ENCODE data around the gene ANKEF1.
"Not testable (repeated sequence)": the region's sequence is repeated elsewhere in the genome, so short reads cannot be mapped to it uniquely, and the experiment has no call there.

The ANKEF1 gene

GRCh38 chr20:10034717-10035571 lies at the start of gene ANKEF1:
Gene ANKEF1 (plus strand): TSS chr20:10034987. CDS start chr20:10038302, 3,315 bp downstream.
- DNase-seq: peak; percentile 52

DNA sequence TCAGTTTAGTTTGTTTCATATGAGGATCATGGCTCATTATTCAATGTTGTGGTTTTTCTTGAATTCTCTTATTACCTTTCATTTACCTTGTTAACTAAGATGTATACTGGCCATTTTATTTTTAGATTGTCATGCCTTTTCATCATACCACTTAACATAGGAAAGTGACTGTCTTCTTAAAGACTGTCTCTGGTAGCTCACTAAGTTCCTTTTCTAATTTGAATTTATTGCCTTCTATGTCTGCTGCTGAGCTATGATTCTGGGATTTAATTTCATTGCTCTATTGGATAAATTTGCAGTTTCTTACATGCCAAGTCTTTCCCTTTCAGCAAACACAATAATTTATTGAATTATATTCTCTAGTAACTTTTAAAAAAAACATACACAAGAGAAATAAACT lies 49.5 kb upstream of the ANKEF1 start:
- DNase-seq: no peak

- no peak for DNase-seq
Observed at GRCh38 chr20:9985773-9986172, 49.0 kb upstream of the ANKEF1 start.

GRCh38 chr20:9989066-9989724 lies 45.6 kb upstream of the ANKEF1 start:
- DNase-seq: no peak

DNA sequence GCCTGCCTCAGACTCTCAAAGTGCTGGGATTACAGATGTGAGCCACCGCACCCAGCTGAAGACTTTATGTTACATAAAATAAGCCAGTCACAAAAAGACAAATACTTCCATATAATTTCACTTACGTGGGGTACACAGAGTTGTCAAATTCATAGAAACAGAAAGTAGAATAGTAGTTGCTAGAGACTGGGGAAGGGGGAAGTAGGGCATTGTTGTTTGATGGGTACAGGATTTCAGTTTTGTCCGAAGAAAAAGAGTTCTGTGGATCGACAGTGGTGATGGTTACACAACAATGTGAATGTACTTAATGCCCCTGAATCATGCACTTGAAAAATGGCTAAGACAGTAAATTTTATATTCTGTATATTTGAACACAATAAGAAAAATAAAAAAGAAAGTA lies 41.6 kb upstream of the ANKEF1 start:
- DNase-seq: no peak

DNA sequence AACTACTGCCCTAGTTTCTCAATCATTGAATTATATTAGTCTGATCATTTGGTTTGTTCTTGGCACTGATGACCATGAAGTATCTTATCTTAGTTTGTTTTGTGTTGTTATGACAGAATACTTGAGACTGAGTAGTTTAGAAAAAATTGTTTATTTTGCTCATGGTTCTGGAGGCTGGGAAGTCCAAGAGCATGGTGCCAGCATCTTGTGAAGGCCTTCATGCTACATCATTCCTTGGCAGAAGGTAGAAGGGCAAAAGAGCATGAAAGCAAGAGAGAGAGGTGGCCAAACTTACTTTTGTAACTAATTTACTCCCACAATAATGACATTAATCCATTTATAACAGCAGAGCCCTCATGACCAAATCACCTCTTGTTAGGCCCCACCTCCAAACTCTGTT lies 40.1 kb upstream of the ANKEF1 start:
- no peak for DNase-seq

- DNase-seq: no peak
Observed at GRCh38 chr20:9995510-9996272, 39.1 kb upstream of the ANKEF1 start.

- DNase-seq: no peak
Observed at GRCh38 chr20:9996944-9997343, 37.8 kb upstream of the ANKEF1 start.

- DNase-seq: no peak
Observed at GRCh38 chr20:9999645-10000044, 35.1 kb upstream of the ANKEF1 start.

DNA sequence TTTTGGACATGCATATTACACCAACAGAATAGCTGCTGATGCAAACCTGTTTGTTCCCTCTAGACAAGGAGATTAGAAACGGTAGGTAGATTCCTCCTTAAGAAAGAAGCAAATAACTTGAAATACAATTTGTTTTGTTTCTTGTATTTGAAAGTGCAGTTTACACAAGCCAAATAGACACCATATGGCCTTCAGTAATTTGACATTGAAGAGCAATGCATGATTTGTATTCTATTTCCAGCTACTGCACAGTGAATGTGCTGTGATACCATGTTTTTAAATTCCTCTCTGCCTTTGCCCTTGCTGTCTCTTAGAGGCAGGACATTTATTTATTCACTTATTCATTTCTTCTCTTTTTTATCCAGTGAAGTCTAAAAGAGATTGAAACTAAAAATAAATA lies 31.9 kb upstream of the ANKEF1 start:
- no peak for DNase-seq

DNA sequence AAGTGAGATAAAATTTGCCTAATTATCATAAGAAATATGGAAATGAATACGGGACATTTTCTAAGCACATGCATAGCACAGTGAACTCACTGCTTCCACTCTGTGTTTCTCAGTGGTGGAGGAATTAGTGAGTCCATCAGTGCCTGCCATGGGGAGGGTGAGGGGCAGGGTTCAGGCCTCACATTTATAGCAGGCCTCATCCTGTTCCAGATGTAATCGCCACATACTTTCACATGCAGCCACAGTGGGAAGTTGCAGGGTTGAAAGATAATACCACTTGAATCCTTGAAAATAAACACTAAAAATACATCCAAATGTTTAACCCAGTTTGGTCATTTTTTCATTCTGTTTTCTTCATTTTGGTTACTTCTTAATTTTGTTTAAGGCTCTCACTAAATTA lies 29.9 kb upstream of the ANKEF1 start:
- DNase-seq: no peak

DNA sequence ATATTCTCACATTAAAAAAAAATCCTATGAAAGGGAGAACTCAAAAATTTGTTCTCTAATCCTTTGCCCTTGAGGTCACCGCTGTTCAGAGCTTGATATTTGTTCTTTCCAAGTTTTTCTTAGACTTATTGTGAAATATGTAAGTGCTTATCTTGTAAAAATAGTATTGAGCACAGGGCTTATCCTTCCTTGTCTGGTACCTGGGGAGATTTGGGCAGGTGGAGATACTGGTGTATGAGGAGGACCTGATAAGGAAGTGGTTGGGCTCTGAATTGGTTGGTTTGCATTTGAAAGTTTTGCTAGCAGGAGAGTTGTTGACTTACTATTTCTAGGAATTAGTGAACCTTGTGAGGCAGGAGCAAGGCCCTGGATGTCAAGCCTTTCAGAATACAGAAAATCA lies 28.9 kb upstream of the ANKEF1 start:
- DNase-seq: no peak

GRCh38 chr20:10006447-10007090 lies 28.2 kb upstream of the ANKEF1 start:
- DNase-seq: no peak

GRCh38 chr20:10007158-10007557 lies 27.6 kb upstream of the ANKEF1 start:
- DNase-seq: no peak

GRCh38 chr20:10007747-10008146 lies 27.0 kb upstream of the ANKEF1 start:
- DNase-seq: no peak

DNA sequence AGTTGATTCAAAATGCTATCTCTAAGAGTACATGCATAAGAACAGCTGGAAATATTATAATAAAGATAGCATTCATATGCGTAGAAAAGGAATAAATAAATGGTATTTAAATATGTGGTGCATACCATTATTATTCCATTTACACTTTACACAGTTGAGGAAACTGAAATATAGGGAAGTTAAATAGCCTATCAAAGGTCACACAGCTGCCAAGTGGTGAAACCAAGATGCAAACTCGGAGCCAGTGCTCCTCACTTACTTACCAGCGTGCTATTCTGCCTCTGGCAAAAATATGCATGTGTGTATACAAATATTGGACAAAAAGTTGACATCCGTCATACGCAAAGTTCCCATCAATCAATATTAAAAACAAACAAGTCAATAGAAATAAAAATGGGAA lies 22.3 kb upstream of the ANKEF1 start:
- no peak for DNase-seq

- DNase-seq: no peak
Observed at GRCh38 chr20:10014431-10014830, 20.4 kb upstream of the ANKEF1 start.

DNA sequence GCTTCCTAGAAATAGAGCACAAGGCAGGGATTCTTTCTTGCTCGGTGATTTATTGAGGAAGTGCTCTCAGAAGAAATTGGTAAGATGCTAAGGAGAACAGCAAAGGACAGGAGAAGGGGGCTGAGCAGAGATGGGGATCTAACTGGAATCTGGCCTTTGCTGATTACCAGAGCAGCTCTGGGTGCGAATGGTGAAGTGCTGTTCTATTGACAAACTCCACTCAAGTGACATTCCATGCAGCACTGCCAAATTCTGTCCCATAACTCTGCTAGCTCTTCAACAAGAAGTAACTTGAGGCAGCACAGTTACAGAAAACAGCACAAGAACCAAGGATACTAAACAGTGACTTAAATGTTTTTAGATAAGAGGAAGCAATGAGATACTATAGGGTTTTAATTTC lies 13.8 kb upstream of the ANKEF1 start:
- DNase-seq: no peak

- DNase-seq: no peak
Observed at GRCh38 chr20:10022625-10023024, 12.2 kb upstream of the ANKEF1 start.

GRCh38 chr20:10023911-10024310 lies 10.9 kb upstream of the ANKEF1 start:
- DNase-seq: no peak

DNA sequence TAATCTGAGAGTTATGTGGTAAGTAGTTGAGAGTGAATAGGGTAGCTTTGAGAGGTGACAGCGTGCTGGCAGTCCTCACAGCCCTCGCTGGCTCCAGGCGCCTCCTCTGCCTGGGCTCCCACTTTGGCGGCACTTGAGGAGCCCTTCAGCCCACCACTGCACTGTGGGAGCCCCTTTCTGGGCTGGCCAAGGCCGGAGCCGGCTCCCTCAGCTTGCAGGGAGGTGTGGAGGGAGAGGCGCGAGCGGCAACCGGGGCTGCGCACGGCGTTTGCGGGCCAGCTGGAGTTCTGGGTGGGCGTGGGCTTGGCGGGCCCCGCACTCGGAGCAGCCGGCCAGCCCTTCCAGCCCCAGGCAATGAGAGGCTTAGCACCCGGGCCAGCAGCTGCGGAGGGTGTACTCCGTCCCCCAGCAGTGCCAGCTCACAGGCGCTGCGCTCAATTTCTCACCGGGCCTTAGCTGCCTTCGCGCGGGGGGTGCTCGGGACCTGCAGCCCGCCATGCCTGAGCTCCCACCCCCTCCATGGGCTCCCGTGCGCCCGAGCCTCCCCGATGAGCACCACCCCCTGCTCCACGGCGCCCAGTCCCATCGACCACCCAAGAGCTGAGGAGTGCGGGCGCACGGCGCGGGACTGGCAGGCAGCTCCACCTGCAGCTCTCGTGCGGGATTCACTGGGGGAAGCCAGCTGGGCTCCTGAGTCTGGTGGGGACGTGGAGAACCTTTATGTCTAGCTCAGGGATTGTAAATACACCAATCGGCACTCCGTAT lies 3.2 kb upstream of the ANKEF1 start:
- not testable (repeated sequence) for DNase-seq

DNA sequence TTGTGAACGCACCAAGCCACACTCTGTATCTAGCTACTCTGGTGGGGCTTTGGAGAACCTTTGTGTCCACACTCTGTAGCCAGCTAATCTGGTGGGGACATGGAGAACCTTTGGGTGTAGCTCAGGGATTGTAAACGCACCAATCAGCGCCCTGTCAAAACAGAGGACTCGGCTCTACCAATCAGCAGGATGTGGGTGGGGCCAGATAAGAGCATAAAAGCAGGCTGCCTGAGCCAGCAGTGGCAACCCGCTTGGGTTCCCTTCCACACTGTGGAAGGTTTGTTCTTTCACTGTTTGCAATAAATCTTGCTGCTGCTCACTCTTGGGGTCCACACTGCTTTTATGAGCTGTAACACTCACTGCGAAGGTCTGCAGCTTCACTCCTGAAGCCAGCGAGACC lies 2.5 kb upstream of the ANKEF1 start:
- DNase-seq: not testable (repeated sequence)

All from stimulated activated CD4-positive, alpha-beta T cell treated with anti-CD3 and anti-CD28 coated beads, Interleukin-4, amount 100 ng/mL, for 24 hours (primary cell).